DMS 273 (cell line): ENCODE results near the gene CYTH1.
"Not testable (repeated sequence)": the region's sequence is repeated elsewhere in the genome, so short reads cannot be mapped to it uniquely, and the experiment has no call there.

Experiments used
- DNase-seq: peaks from one replicate; lab custom pipeline; 2025; ENCODE audit not compliant: unreplicated experiment; lab: John Stamatoyannopoulos, UW

The CYTH1 gene

DNA sequence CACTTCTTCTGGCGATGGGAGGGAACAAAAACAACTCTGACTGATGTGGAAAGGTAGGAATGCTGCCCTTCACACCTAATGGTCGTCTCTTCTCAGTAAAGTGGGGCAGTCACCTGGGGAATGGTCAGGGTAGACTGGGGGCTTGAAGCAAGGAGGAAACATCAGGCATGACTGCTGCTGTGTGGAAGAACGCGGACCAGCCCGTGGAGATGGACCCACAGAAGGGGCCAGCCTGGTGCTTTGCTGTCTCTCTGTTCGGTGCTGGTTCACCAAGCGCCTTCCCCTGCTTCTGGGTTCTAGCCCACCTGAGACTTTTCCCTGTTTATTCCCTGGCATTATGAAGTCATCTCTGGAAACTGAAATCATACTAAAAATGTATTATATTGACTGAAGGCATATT lies 108.7 kb downstream of the CYTH1 start:
- DNase-seq: no peak

DNA sequence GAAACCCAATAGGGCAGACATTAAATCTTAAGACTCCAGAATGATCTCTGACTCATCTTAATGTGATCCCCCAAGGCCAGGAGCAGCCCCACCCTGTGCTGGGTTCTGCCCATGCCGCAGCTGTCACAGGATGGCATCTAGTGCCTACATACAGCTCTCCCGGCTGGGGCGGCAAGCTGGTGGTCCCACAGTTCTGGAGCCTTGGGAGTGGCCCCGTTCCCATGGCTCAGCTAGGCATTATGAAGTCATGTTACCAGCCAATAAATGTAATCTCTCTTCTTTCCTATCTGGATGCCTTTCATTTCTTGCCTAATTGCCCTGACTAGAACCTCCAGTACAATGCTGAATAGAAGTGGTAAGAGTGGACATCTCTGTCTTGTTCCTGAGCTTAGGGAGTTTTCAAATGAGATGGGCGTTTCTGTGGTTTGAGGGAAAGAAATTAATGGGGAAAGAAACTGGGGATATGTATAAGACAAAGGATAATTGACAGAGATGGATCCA lies 109.2 kb downstream of the CYTH1 start:
- no peak for DNase-seq

DNA sequence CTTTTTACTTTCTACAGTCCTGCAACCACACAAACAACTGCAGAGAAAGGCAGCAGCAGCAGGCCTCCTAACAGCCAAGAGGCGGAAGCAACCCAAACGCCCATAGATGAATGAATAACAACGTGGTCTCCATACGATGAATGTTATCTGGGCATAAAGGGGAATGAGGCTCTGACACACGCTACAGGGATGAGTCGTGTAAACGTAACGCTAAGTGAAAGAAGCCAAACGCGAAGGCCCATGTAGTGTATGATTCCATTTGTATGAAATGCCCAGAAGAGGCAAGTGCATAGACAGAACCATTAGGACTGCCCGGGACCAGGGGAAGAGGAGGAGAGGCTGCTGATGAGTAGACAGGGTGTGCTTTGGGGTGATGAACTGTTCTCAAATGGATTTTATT lies 110.1 kb downstream of the CYTH1 start:
- DNase-seq: no peak

DNA sequence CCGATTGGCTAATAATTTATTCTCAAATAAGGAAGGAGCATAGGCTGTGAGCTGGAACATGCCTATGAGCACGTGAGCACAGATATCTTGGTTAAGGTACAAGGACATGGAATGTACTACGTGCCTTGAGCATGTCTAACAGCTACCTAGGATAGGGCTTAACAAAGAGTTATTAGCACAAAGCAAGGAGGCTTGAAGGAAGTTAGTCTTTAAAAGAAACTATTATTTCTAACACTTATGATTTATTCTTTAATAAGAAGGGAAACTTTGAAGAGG lies 110.4 kb downstream of the CYTH1 start:
- DNase-seq: not testable (repeated sequence)

GRCh38 chr17:78670850-78671725 lies 111.0 kb downstream of the CYTH1 start:
- no peak for DNase-seq

- DNase-seq: no peak
Observed at GRCh38 chr17:78669975-78670518, 112.0 kb downstream of the CYTH1 start.

GRCh38 chr17:78669256-78669974 lies 112.7 kb downstream of the CYTH1 start:
- no peak for DNase-seq

DNA sequence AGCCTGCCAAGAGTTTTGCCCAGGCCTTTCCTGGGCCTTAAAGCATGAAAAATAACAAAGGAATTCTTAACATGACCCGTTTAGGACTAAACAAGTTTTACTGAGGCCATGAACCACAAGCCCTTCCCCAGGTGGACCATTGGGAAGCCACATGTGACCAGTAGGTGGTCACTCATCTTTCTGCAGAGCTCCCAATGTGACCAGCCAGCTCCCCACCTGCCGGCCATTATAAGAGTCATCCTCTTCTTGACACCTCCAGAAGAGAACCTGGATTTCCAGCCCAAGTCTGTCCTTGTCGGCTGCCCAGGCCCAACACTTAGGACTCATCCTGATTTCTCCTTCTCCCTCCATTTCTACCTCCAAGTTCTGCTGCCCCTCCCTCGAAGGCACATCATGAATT lies 113.2 kb downstream of the CYTH1 start:
- DNase-seq: no peak

GRCh38 chr17:78667741-78668640 lies 114.1 kb downstream of the CYTH1 start:
- no peak for DNase-seq

DNA sequence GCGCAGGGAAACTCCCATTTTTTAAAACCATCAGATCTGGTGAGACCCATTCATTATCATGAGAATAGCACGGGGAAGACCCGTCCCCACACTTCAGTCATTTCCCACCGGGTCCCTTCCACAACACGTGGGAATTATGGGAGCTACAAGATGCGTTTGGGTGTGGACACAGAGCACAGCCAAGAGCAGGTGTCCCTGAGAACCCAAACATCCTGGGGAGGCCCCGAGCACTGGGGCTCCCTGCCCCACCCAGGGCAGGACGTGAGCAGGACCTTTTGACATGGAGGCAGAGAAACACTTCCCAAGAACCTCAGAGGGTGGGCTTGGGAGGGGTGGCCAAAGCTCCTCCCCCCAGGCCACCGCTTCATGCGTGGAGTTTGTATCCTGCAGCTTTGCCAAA lies 115.0 kb downstream of the CYTH1 start:
- DNase-seq: no peak

DNA sequence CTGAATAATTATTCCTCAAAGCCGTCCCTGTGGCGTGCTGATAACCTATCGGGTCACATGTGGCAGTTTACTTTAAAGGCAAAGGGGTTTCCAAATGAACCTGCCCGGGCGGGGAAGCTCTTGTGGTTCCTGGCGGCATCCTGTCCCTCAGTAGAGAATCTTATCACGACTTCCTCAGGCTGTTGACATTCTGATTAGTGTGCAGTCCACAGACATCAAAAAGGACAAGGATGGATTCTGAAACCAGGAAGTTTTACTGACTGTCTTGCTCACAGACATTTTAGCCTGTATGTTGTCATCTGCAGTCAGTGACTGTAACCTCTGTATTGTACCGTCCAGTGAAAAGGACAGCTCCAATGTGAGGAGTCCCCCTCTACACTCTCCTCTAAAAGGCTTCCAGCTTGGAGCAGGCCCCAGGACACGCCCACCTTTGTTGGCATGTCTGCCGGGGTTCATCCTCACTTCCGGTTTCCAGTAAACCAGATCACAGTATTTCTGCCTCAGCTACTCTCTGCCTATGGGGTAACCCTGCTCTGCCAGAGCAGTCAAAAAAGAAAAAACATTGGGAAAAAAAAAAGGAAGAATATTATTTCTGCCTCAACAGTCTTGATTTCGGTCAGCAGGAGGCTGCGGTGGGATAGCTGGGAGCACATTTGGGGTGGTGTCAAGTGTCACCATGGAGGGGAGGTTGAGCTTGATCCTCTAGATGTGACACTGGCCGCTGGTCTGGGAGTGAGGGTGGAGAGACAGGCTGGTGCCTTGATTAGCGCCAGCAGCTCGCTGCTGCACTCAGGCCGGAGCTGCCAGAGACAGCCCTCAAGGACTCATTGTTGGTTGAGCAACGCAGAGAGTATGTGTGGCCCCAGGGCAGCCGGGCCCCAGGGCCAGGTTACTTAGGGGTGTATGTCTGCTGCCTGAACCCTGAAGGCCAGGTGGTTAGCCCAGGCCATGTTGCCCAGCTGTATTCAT lies 115.8 kb downstream of the CYTH1 start:
- DNase-seq: no peak

DNA sequence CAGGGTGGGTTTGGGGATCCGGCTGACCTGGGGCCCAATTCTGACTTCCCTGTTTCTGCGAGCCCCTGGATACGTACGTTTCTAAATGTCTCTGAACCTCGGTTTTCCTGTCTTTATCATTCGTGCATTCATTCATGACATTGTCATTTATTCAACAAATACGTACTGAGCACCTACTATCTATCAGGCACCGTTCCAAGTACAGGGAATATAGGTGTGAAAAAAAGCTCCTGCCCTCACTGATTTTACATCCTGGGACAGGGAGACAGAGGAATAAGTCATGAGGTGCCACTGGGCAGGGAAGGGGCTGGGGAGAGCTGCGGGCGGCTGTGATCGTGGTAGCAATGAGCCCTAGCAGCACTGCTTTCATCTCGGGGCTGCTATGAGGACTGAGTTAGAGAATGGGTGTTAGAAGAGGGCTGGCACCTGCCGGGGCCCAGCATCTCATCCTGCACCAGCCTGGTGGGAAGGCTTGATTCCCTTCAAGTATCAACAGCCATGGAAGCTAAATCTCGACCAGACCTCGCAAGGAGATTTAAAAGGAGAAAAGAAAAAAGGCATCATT lies 116.6 kb downstream of the CYTH1 start:
- no peak for DNase-seq

GRCh38 chr17:78664476-78665386 lies 117.3 kb downstream of the CYTH1 start:
- DNase-seq: peak; percentile 60

DNA sequence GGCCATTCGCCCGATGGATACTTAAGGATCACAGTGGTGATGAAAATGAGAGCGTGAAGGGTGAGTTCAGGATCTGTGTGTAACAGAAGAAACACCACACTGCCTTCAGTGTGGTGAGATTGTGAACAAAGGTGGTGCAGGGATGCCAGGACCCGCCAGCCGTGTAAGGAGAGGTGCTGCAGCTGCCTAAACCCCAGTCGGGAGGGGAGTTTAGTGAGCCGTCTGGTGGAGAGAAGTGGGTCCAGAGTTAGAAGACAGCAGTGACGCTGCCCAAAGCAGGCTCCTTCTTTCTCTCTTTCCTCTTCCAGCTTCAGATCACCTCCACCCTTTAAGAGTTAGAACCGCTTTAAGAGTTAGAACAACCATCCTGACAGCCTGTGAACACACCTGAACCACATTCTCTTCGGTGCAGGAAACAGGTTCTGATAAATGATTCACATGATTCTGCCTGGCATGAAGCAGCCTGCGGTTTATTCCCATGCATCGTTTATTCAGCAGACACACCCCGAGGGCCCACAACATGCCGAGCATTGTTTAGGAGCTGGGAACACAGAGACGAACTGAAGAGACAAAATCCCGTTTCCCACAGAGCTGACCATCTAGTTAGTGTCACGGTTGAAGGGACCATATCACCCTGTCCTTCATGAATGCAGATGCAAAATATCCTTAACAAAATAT lies 120.8 kb downstream of the CYTH1 start:
- no peak for DNase-seq

DNA sequence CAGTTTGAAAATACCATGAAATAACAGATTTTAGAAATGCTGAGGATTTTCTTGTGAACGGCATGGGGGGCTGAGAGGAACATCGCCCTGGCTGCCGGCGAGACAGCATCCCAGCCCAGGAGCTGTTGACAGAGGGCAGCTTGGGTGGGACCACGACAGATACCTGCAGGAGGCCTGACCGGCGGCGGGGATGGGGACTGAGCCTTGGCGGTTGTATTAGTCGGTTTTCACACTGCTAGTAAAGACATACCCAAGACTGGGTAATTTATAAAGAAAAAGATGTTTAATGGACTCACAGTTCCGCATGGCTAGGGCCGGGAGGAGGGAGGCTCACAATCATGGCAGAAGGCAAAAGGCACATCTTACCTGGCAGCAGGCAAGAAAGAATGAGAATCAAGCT lies 122.5 kb downstream of the CYTH1 start:
- DNase-seq: no peak

GRCh38 chr17:78658281-78658785 lies 123.7 kb downstream of the CYTH1 start:
- no peak for DNase-seq

DNA sequence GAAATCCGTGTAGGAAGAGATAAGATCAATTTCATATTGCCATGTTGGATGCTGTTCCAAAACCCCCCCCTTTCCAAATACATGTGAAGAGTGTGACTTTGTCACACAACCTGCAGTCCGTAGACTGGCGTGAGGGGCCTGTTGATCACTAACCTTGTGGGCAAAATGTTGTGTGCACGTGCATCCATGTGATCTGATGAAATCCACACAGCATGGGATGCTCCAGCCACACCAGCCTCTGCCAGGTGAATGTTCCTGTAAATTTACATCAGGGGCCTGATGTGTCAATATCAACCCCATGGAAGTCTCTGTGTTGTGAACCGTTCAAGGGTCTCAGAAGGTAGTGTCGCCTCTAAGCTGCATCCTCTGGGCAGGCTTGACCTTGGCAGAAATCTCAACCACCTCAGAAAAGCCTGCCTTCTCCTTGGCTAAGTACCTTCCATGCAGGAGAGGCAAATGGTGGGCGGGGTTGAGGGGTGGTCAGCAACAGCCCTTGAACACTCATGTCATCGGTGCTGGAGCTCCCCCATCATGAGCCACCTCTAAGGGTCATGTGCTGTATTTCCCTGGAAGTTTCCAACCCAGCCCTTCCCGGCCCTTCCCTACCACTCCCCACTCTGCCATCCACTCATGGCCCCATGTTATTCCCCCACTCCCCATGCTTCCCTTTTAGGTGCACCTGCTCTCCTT lies 126.7 kb downstream of the CYTH1 start:
- no peak for DNase-seq
